HCT116 (cell line): ENCODE measurements around the gene ASB14. TPM values are rescaled to one million over a fixed set of nuclear protein-coding genes. Genes with fewer than 3 reads are reported as not detected.
"Not testable (repeated sequence)": the region's sequence is repeated elsewhere in the genome, so short reads cannot be mapped to it uniquely, and the experiment has no call there.

Experiments
- ATAC-seq: fragments of 200-7000 bp; cut with Tn5 transposase; 2 replicates; pipeline ENCODE4 v1.9.1; 2020; ENCODE audit warnings: mild to moderate bottlenecking, moderate library complexity
- BruUV-seq: library from RNA; stranded (reverse); fragments of 400-500 nt; replicated peaks from 2 replicates; lab custom pipeline; 2021; lab: Mats Ljungman, UMichigan
- CTCF ChIA-PET: fragments of 300-600 bp; sonication (Branson Sonifier 250); formaldehyde crosslinking; loops from one replicate; lab custom pipeline; 2021; ENCODE audit warnings: antibody characterized with exemption; lab: Charles Lee
- POLR2A ChIA-PET: fragments of 300-600, 350-600 bp; sonication (Branson Sonifier 250); formaldehyde crosslinking; loops from one replicate; lab custom pipeline; 2021; ENCODE audit warnings: antibody characterized with exemption; lab: Charles Lee
- RAD21 ChIA-PET, 2 experiments: fragments of 300-600 bp; sonication (Branson Sonifier 250); formaldehyde crosslinking; loops; one replicate each; lab custom pipeline; 2023; ENCODE audit warnings: low total read pairs in 2 of 2; ENCODE audit not compliant: uncharacterized antibody in 2 of 2, unreplicated experiment in 2 of 2, low non-redundant PET in 1 of 2; lab: Charles Lee
- DNase-seq: peaks from one replicate; pipeline ENCODE4 v3.0.0-alpha.2; 2010; ENCODE audit warnings: low read depth, low spot score
- H2AFZ ChIP-seq: fragments of 200-600 bp; shearing (Covaris generic), sonication (generic); 2 replicates; pipeline ENCODE4 v1.6.1; 2017; ENCODE audit warnings: low read depth, mixed run types, mixed read lengths, antibody characterized with exemption, low read length; ENCODE audit not compliant: poor library complexity, severe bottlenecking
- H3K27ac ChIP-seq: 2 replicates; pipeline ENCODE4 v1.5.1; 2012; ENCODE audit warnings: low read depth, low read length
- H3K27me3 ChIP-seq: fragments of 200-600 bp; sonication (generic); 2 replicates; pipeline ENCODE4 v1.6.1; 2016; ENCODE audit warnings: mixed run types, low read length, mixed read lengths; ENCODE audit not compliant: insufficient read depth
- H3K36me3 ChIP-seq, 2 experiments: fragments of 200-500 bp in 1 of 2; fragments of 200-600 bp in 1 of 2; sonication (Bioruptor generic) in 1 of 2; sonication (generic) in 1 of 2; 2 replicates each; pipeline versions ENCODE4 v1.5.1 to v1.6.1; 2014 to 2016; ENCODE audit warnings: low read length in 2 of 2, inconsistent platforms in 1 of 2, mixed read lengths in 1 of 2, mixed run types in 1 of 2; ENCODE audit not compliant: insufficient read depth in 2 of 2, control insufficient read depth in 1 of 2
- H3K4me1 ChIP-seq, 2 experiments: fragments of 200-600 bp in 1 of 2; sonication (generic) in 1 of 2; 2 replicates each; pipeline versions ENCODE4 v1.5.1 to v1.6.1; 2012 to 2017; ENCODE audit warnings: low read length in 2 of 2, inconsistent platforms in 1 of 2, mild to moderate bottlenecking in 1 of 2, mixed read lengths in 1 of 2, mixed run types in 1 of 2, moderate library complexity in 1 of 2; ENCODE audit not compliant: insufficient read depth in 2 of 2, control insufficient read depth in 1 of 2
- H3K4me2 ChIP-seq: fragments of 200-600 bp; sonication (generic); 2 replicates; pipeline ENCODE4 v1.6.1; 2017; ENCODE audit warnings: mixed run types, low read length, mixed read lengths
- H3K4me3 ChIP-seq, 2 experiments: fragments of 200-600 bp in 1 of 2; sonication (generic) in 1 of 2; replicated peaks in 1 of 2; 2 replicates each; pipeline ENCODE4 v1.5.1; 2011 to 2016; ENCODE audit warnings: low read length in 2 of 2, control low read depth in 1 of 2, low read depth in 1 of 2, mild to moderate bottlenecking in 1 of 2, mixed read lengths in 1 of 2, mixed run types in 1 of 2
- H3K79me2 ChIP-seq: fragments of 200-600 bp; sonication (generic); 2 replicates; pipeline ENCODE4 v1.6.1; 2017; ENCODE audit warnings: mild to moderate bottlenecking, mixed run types, low read length, moderate library complexity, mixed read lengths; ENCODE audit not compliant: insufficient read depth
- H3K9ac ChIP-seq: fragments of 200-600 bp; sonication (generic); 2 replicates; pipeline ENCODE4 v1.6.1; 2016; ENCODE audit warnings: low read length, mixed read lengths
- H3K9me2 ChIP-seq: fragments of 200-600 bp; sonication (generic), shearing (Covaris generic); 2 replicates; pipeline ENCODE4 v1.6.1; 2017; ENCODE audit warnings: mixed run types, mild to moderate bottlenecking, moderate library complexity; ENCODE audit not compliant: insufficient read depth
- H3K9me3 ChIP-seq, 2 experiments: fragments of 200-500 bp in 1 of 2; fragments of 200-600 bp in 1 of 2; sonication (Bioruptor generic) in 1 of 2; sonication (generic) in 1 of 2; 2 replicates each; pipeline ENCODE4 v1.6.1; 2014 to 2017; ENCODE audit warnings: low read length in 2 of 2, mixed read lengths in 2 of 2, inconsistent platforms in 1 of 2, low read depth in 1 of 2, mild to moderate bottlenecking in 1 of 2, mixed run types in 1 of 2, moderate library complexity in 1 of 2; ENCODE audit not compliant: control insufficient read depth in 1 of 2, insufficient read depth in 1 of 2
- H4K20me1 ChIP-seq: fragments of 200-600 bp; sonication (generic), shearing (Covaris generic); 2 replicates; pipeline ENCODE4 v1.6.1; 2017; ENCODE audit warnings: mixed run types, mild to moderate bottlenecking, moderate library complexity; ENCODE audit not compliant: insufficient read depth
- ELF1 ChIP-seq: IDR thresholded peaks from 2 replicates; pipeline ENCODE4 v1.6.1; 2012; ENCODE audit warnings: low read depth, borderline replicate concordance
- EZH2phosphoT487 ChIP-seq: fragments of 200-600 bp; IDR thresholded peaks from 2 replicates; pipeline ENCODE4 v1.6.1; 2018; ENCODE audit warnings: antibody characterized with exemption, borderline replicate concordance
- intact Hi-C: fragments of 100-400 bp; cut with micrococcal nuclease; formaldehyde crosslinking; loops from 2 replicates; pipeline ENCODE4 v1.10.0; 2022
- total RNA-seq: library from RNA; stranded (reverse); gene quantifications from one replicate; pipeline ENCODE4 v1.2.1, GENCODE V29; 2021; ENCODE audit not compliant: unreplicated experiment
- TF ChIP-seq, protein P1 (sequence below), 3 experiments: fragments of 200-600 bp in 1 of 3; sonication (generic) in 1 of 3; IDR thresholded peaks in 2 of 3; conservative IDR thresholded peaks in 1 of 3; 2 replicates each; pipeline ENCODE4 v1.5.1; 2012 to 2017; ENCODE audit warnings: low read depth in 2 of 3, low read length in 2 of 3, antibody characterized with exemption in 1 of 3, borderline replicate concordance in 1 of 3, control low read depth in 1 of 3, mild to moderate bottlenecking in 1 of 3, mixed read lengths in 1 of 3, mixed run types in 1 of 3, moderate library complexity in 1 of 3; ENCODE audit not compliant: insufficient read depth in 1 of 3

Gene ASB14
- total RNA-seq, 1 experiment from 2014 or later: not detected

DNA sequence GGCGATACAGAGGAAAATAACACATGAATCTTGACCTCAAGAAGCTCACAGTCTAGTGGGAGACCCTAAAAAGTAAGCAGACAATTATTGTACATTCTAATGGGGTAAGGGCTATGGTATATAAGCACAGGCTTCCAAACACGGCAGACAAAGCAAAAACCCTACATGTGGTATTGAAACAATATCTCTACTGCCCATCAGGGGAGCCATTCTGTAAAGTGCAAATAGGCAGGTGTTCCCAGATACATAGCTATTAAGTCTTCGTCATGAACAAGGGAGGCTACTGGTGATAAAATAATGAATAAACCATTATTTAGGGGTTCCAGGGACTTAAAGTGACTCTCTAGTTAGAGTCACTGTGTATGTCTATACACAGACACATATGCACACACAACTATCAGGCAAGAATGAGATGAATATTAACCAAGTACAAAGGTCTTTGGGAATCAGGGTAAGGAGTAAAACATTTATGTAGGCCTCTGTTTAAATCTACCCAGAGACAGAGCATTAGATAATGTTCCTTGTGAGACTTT, 38.7 kb upstream of the ASB14 start:
- H3K4me1 ChIP-seq: no peaks in the 10 kb centered on the region
- POLR2A ChIA-PET: interaction anchor here (0.6 kb wide), 1 partner anchor 52 kb away, joined by 3 read pairs; no protein-coding TSS in a partner anchor
- intact Hi-C loops: no loop called here
- H3K9me3 ChIP-seq: no peaks in the 10 kb centered on the region
- TF ChIP-seq ELF1 (no peak), EZH2phosphoT487 (no peak)
- TF ChIP-seq, protein P1, sequence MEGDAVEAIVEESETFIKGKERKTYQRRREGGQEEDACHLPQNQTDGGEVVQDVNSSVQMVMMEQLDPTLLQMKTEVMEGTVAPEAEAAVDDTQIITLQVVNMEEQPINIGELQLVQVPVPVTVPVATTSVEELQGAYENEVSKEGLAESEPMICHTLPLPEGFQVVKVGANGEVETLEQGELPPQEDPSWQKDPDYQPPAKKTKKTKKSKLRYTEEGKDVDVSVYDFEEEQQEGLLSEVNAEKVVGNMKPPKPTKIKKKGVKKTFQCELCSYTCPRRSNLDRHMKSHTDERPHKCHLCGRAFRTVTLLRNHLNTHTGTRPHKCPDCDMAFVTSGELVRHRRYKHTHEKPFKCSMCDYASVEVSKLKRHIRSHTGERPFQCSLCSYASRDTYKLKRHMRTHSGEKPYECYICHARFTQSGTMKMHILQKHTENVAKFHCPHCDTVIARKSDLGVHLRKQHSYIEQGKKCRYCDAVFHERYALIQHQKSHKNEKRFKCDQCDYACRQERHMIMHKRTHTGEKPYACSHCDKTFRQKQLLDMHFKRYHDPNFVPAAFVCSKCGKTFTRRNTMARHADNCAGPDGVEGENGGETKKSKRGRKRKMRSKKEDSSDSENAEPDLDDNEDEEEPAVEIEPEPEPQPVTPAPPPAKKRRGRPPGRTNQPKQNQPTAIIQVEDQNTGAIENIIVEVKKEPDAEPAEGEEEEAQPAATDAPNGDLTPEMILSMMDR (IDR thresholded peaks at IDR 0.05 in 2 of 3, conservative IDR thresholded peaks at IDR 0.05 in 1 of 3; ENCODE audit: borderline replicate concordance in 1 of 3, insufficient read depth in 1 of 3, low read depth in 2 of 3, low read length in 2 of 3): peak in 2 of 3 experiments; percentile 30 to 43; a peak in 3 of 6 replicates
- no peaks in the 10 kb centered on the region for H3K79me2 ChIP-seq
- RAD21 ChIA-PET: no interaction called here
- no peak overlapping the region for H3K9ac ChIP-seq
- ATAC-seq: 0 out of 2 replicates have a peak, but pooled peaks have one; percentile 46
- H3K36me3 ChIP-seq: no peaks in the 10 kb centered on the region
- no peak overlapping the region for H3K4me2 ChIP-seq
- CTCF ChIA-PET: interaction anchor here (0.9 kb wide), 1 partner anchor 10 kb away, joined by 3 read pairs; no protein-coding TSS in a partner anchor
- H3K27me3 ChIP-seq: no peaks in the 10 kb centered on the region
- no peak overlapping the region for H3K27ac ChIP-seq
- H3K4me3 ChIP-seq: no peak overlapping the region
- no peak for DNase-seq
- H3K9me2 ChIP-seq: no peaks in the 10 kb centered on the region
- no TSS peak for BruUV-seq
- H2AFZ ChIP-seq: no peak overlapping the region
- H4K20me1 ChIP-seq: no peaks in the 10 kb centered on the region

GRCh38 chr3:57326498-57326897, 34.0 kb upstream of the ASB14 start:
- H3K9ac ChIP-seq, H3K9me3 ChIP-seq, H2AFZ ChIP-seq, DNase-seq, RAD21 ChIA-PET, BruUV-seq, POLR2A ChIA-PET, CTCF ChIA-PET, intact Hi-C loops, H3K9me2 ChIP-seq, H3K4me1 ChIP-seq, H4K20me1 ChIP-seq, H3K4me2 ChIP-seq, H3K27me3 ChIP-seq, H3K4me3 ChIP-seq, H3K79me2 ChIP-seq, H3K27ac ChIP-seq, H3K36me3 ChIP-seq, ATAC-seq: not testable (repeated sequence)
